A673 (cell line): ENCODE results near the gene PHACTR2. TPM values are rescaled to one million over a fixed set of nuclear protein-coding genes. Genes with fewer than 3 reads are reported as not detected.
"Not testable (repeated sequence)": the region's sequence is repeated elsewhere in the genome, so short reads cannot be mapped to it uniquely, and the experiment has no call there.

Source experiments
- BruUV-seq: library from RNA; stranded (reverse); fragments of 400-500 nt; replicated peaks from 2 replicates; lab custom pipeline; 2021; lab: Mats Ljungman, UMichigan
- CTCF ChIA-PET: fragments of 300-600 bp; sonication (Branson Sonifier 250); formaldehyde crosslinking; loops from one replicate; lab custom pipeline; 2022; ENCODE audit warnings: antibody characterized with exemption; lab: Charles Lee
- POLR2A ChIA-PET: fragments of 300-600 bp; sonication (Branson Sonifier 250); formaldehyde crosslinking; loops from one replicate; lab custom pipeline; 2022; ENCODE audit warnings: antibody characterized with exemption; ENCODE audit not compliant: low non-redundant PET; lab: Charles Lee
- DNase-seq: peaks from one replicate; pipeline ENCODE4 v3.0.0-alpha.2; 2015; ENCODE audit warnings: low spot score
- H3K27ac ChIP-seq: fragments of 200-600 bp; sonication (generic); 2 replicates; pipeline ENCODE4 v1.5.1; 2016; ENCODE audit warnings: mixed run types, low read depth, mild to moderate bottlenecking, mixed read lengths, antibody characterized with exemption, low read length; ENCODE audit not compliant: poor library complexity, severe bottlenecking
- H3K27me3 ChIP-seq: fragments of 200-600 bp; sonication (generic); replicated peaks from 2 replicates; pipeline ENCODE4 v1.6.1; 2017; ENCODE audit warnings: mixed run types, low read depth, mild to moderate bottlenecking, mixed read lengths, antibody characterized with exemption, low read length; ENCODE audit not compliant: insufficient read depth, poor library complexity
- H3K36me3 ChIP-seq: fragments of 200-600 bp; sonication (generic); 2 replicates; pipeline ENCODE4 v1.6.1; 2016; ENCODE audit warnings: mixed run types, mild to moderate bottlenecking, mixed read lengths, antibody characterized with exemption, low read length; ENCODE audit not compliant: insufficient read depth, poor library complexity, severe bottlenecking
- H3K4me1 ChIP-seq: fragments of 200-600 bp; sonication (generic); 2 replicates; pipeline ENCODE4 v1.6.1; 2017; ENCODE audit warnings: mixed run types, mild to moderate bottlenecking, mixed read lengths, antibody characterized with exemption, low read length; ENCODE audit not compliant: insufficient read depth, poor library complexity, severe bottlenecking
- H3K4me3 ChIP-seq: fragments of 200-600 bp; sonication (generic); 2 replicates; pipeline ENCODE4 v1.5.1; 2016; ENCODE audit warnings: low read depth, mixed run types, mild to moderate bottlenecking, mixed read lengths, low read length; ENCODE audit not compliant: poor library complexity, severe bottlenecking
- H3K9me3 ChIP-seq: fragments of 200-600 bp; sonication (generic); 2 replicates; pipeline ENCODE4 v1.6.1; 2016; ENCODE audit warnings: mixed run types, low read depth, mild to moderate bottlenecking, mixed read lengths, antibody characterized with exemption, low read length; ENCODE audit not compliant: poor library complexity, severe bottlenecking
- EZH2 ChIP-seq: fragments of 200-600 bp; sonication (generic); IDR thresholded peaks from 2 replicates; pipeline ENCODE4 v1.6.1; 2017; ENCODE audit warnings: borderline replicate concordance, low read depth, mild to moderate bottlenecking, mixed read lengths, antibody characterized with exemption, low read length; ENCODE audit not compliant: poor library complexity, severe bottlenecking
- intact Hi-C: fragments of 100-400 bp; cut with micrococcal nuclease; formaldehyde crosslinking; loops from one replicate; pipeline ENCODE4 v1.10.0; 2022; ENCODE audit not compliant: unreplicated experiment
- total RNA-seq: library from RNA; stranded (reverse); gene quantifications from 2 replicates; pipeline ENCODE4 v1.2.3, GENCODE V29; 2021
- TF ChIP-seq, protein P1 (sequence below): fragments of 300-800, 200-600 bp; sonication (generic); conservative IDR thresholded peaks from 2 replicates; pipeline ENCODE4 v1.5.1; 2017; ENCODE audit warnings: low read depth, mild to moderate bottlenecking, antibody characterized with exemption, low read length, moderate library complexity, mixed read lengths

The PHACTR2 gene
- total RNA-seq, 1 experiment from 2014 or later, result 2.4 TPM

DNA sequence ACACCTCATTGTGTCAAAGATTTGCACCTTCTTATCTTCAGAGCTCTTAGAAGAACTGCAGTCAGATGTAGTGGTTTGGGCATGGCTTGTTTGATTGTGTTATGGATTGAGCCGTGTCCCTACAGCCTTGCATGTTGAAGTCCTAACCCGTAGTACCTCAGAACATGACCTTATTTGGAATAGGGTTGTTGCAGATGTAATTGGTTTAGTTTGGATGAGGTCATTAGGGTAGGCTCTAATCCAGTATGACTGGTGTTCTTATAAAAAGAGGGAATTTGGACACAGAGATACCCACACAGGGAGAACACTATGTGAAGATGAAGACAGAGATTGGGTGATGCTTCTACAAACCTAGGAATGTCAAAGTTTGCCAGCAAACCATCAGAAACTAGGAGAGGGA, 35.4 kb upstream of the PHACTR2 start:
- H3K4me1 ChIP-seq, result no peaks in the 10 kb centered on the region
- no peaks in the 10 kb centered on the region for H3K36me3 ChIP-seq
- H3K9me3 ChIP-seq, result no peaks in the 10 kb centered on the region
- POLR2A ChIA-PET, result no interaction called here
- no peak for TF ChIP-seq EZH2
- TF ChIP-seq, protein P1, sequence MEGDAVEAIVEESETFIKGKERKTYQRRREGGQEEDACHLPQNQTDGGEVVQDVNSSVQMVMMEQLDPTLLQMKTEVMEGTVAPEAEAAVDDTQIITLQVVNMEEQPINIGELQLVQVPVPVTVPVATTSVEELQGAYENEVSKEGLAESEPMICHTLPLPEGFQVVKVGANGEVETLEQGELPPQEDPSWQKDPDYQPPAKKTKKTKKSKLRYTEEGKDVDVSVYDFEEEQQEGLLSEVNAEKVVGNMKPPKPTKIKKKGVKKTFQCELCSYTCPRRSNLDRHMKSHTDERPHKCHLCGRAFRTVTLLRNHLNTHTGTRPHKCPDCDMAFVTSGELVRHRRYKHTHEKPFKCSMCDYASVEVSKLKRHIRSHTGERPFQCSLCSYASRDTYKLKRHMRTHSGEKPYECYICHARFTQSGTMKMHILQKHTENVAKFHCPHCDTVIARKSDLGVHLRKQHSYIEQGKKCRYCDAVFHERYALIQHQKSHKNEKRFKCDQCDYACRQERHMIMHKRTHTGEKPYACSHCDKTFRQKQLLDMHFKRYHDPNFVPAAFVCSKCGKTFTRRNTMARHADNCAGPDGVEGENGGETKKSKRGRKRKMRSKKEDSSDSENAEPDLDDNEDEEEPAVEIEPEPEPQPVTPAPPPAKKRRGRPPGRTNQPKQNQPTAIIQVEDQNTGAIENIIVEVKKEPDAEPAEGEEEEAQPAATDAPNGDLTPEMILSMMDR, result no peak
- no peak overlapping the region for H3K4me3 ChIP-seq
- CTCF ChIA-PET, result no interaction called here
- BruUV-seq, result no TSS peak
- intact Hi-C loops, result no loop called here
- no peaks in the 10 kb centered on the region for H3K27me3 ChIP-seq
- DNase-seq, result no peak
- no peak overlapping the region for H3K27ac ChIP-seq

DNA sequence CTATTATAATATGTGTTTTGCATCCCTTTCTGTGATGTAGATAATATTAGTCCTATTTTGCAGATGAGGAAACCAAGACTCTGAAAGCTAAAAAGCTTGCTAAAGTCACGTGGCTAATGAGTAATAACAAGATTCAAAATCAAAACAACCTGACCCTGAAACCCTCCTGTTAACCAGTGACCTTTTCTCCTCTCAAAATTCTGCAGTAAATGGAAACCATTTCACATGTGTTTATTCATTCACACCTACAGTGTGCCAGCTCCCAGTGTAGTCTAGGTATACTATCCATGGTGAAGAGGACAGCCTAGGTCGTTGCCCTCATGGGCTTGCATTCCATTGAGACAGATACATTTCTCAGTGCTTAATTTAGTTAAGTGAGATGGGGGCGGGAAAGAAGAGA, 30.6 kb upstream of the PHACTR2 start:
- POLR2A ChIA-PET, result no interaction called here
- no peaks in the 10 kb centered on the region for H3K4me1 ChIP-seq
- intact Hi-C loops, result no loop called here
- TF ChIP-seq, protein P1, result no peak
- TF ChIP-seq EZH2, result no peak
- no peaks in the 10 kb centered on the region for H3K9me3 ChIP-seq
- H3K27ac ChIP-seq, result no peak overlapping the region
- no peak overlapping the region for H3K4me3 ChIP-seq
- no TSS peak for BruUV-seq
- H3K27me3 ChIP-seq, result no peaks in the 10 kb centered on the region
- H3K36me3 ChIP-seq, result no peaks in the 10 kb centered on the region
- no peak for DNase-seq
- CTCF ChIA-PET, result no interaction called here

DNA sequence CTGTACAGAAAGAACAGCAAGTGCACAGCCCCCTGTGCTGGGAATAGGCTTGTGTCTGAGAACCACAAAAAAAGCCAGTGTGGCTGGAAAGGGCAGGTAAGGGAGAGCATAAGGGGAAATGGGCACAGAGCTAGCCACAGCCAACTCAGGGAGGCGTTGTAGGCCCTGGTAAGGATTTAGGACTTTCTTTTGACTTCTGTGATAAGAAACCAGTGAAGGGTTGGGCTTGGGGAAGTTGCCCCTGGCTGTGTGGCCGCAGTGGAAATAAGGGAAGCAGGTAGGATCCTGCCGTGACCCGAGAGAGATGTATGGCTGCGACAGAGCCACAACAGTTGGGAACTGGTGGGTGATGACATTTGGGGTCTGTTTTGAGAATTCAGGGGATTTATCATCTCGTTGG, 30.0 kb upstream of the PHACTR2 start:
- no TSS peak for BruUV-seq
- Histone ChIP-seq H3K36me3 (no peaks in the 10 kb centered on the region), H3K9me3 (no peaks in the 10 kb centered on the region), H3K4me3 (no peak overlapping the region), H3K27ac (no peak overlapping the region), H3K4me1 (no peaks in the 10 kb centered on the region), H3K27me3 (no peaks in the 10 kb centered on the region)
- intact Hi-C loops, result no loop called here
- TF ChIP-seq EZH2, result no peak
- TF ChIP-seq, protein P1, result no peak
- ChIA-PET POLR2A (no interaction called here), CTCF (no interaction called here)
- DNase-seq, result no peak

DNA sequence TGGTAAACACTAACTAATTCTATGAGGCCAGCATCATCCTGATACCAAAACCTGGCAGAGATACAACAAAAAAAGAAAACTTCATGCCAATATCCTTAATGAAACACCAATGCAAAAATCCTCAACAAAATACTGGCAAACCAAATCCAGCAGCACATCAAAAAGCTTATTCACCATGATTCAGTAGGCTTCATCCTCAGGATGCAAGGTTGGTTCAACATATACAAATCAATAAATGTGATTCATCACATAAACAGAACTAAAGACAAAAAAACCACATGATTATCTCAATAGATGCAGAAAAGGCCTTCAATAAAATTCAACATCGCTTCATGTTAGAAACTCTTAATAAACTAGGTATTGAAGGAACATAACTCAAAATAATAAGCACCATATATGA, 28.4 kb upstream of the PHACTR2 start:
- H3K9me3 ChIP-seq, H3K4me1 ChIP-seq, intact Hi-C loops, POLR2A ChIA-PET, H3K36me3 ChIP-seq, DNase-seq, H3K4me3 ChIP-seq, H3K27ac ChIP-seq, H3K27me3 ChIP-seq, BruUV-seq, CTCF ChIA-PET: not testable (repeated sequence)

DNA sequence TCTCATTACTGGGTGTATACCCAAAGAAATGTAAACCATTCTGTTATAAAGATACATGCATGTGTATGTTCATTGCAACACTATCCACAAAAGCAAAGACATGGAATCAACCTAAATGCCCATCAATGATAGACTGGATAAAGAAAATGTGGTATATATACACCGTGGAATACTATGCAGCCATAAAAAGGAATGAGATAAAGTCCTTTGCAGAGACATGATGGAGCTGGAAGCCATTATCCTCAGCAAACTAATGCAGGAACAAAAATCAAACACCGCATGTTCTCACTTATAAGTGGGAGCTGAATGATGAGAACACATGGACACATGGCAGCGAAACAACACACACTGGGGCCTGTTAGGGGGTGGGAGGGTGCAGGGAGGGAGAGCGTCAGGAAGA, 26.4 kb upstream of the PHACTR2 start:
- intact Hi-C loops, H3K27me3 ChIP-seq, CTCF ChIA-PET, H3K36me3 ChIP-seq, H3K9me3 ChIP-seq, H3K4me3 ChIP-seq, H3K4me1 ChIP-seq, H3K27ac ChIP-seq, POLR2A ChIA-PET, BruUV-seq, DNase-seq: not testable (repeated sequence)
